HepG2 (cell line): ENCODE data around the gene TCN2. TPM values are rescaled to one million over a fixed set of nuclear protein-coding genes. Genes with fewer than 3 reads are reported as not detected.

ENCODE experiments used
- AHR ChIP-seq: IDR thresholded peaks from 2 replicates; pipeline ENCODE4 v1.6.1; 2018; ENCODE audit warnings: missing genetic modification reagents, missing compliant biosample characterization
- ATF7 ChIP-seq, 2 experiments: fragments of 450-650 bp in 1 of 2; sonication (generic) in 1 of 2; formaldehyde crosslinking in 1 of 2; IDR thresholded peaks; 2 replicates each; pipeline versions ENCODE4 v1.4.0 to v1.6.1; 2016 to 2020; ENCODE audit warnings: antibody characterized with exemption in 1 of 2, mild to moderate bottlenecking in 1 of 2, missing genetic modification reagents in 1 of 2
- CENPT ChIP-seq: sonication (generic); formaldehyde crosslinking; IDR thresholded peaks from 2 replicates; pipeline ENCODE4 v1.8.0; 2022; ENCODE audit warnings: low read depth, mild to moderate bottlenecking, moderate library complexity, missing genetic modification reagents
- CREB3 ChIP-seq: sonication (generic); formaldehyde crosslinking; IDR thresholded peaks from 2 replicates; pipeline ENCODE4 v1.5.0; 2020; ENCODE audit warnings: missing genetic modification reagents
- CTCF ChIP-seq: sonication (generic); formaldehyde crosslinking; IDR thresholded peaks from 2 replicates; pipeline ENCODE4 v1.5.0; 2020; ENCODE audit warnings: mild to moderate bottlenecking, missing genetic modification reagents, moderate library complexity
- DPF2 ChIP-seq: sonication (generic); formaldehyde crosslinking; IDR thresholded peaks from 2 replicates; pipeline ENCODE4 v1.4.0; 2020; ENCODE audit warnings: mild to moderate bottlenecking, low read depth, missing genetic modification reagents, borderline replicate concordance
- HNRNPL ChIP-seq: fragments of 200-400 bp; formaldehyde crosslinking; IDR thresholded peaks from 2 replicates; pipeline ENCODE4 v1.6.1; 2017; ENCODE audit warnings: mild to moderate bottlenecking, low read depth, low read length
- MTA1 ChIP-seq: sonication (generic); formaldehyde crosslinking; IDR thresholded peaks from 2 replicates; pipeline ENCODE4 v1.4.0; 2020; ENCODE audit warnings: missing genetic modification reagents, mild to moderate bottlenecking, borderline replicate concordance
- WIZ ChIP-seq: sonication (generic); formaldehyde crosslinking; IDR thresholded peaks from 2 replicates; pipeline ENCODE4 v1.5.1; 2020; ENCODE audit warnings: mild to moderate bottlenecking, missing genetic modification reagents
- ZBTB26 ChIP-seq: IDR thresholded peaks from 2 replicates; pipeline ENCODE4 v1.6.1; 2016; ENCODE audit warnings: missing compliant biosample characterization, missing genetic modification reagents, borderline replicate concordance
- ZNF142 ChIP-seq: sonication (generic); formaldehyde crosslinking; IDR thresholded peaks from 2 replicates; pipeline ENCODE4 v1.4.0; 2020; ENCODE audit warnings: missing genetic modification reagents
- ZNF296 ChIP-seq: sonication (generic); formaldehyde crosslinking; conservative IDR thresholded peaks from 2 replicates; pipeline ENCODE4 v1.5.0; 2020; ENCODE audit warnings: mild to moderate bottlenecking, missing genetic modification reagents
- ZNF30 ChIP-seq: sonication (generic); formaldehyde crosslinking; IDR thresholded peaks from 2 replicates; pipeline ENCODE4 v1.5.0; 2020; ENCODE audit warnings: mild to moderate bottlenecking, missing genetic modification reagents
- ZNF816 ChIP-seq: sonication (generic); formaldehyde crosslinking; IDR thresholded peaks from 2 replicates; pipeline ENCODE4 v1.8.0; 2022; ENCODE audit warnings: missing genetic modification reagents, mild to moderate bottlenecking, borderline replicate concordance
- polyA plus RNA-seq, 8 experiments: library from polyadenylated mRNA; depleted of rRNA in 3 of 8; stranded (reverse) in 7 of 8; unstranded in 1 of 8; fragments of >200 nt; fragmentation: Illumina TruSeq in 4 of 8; extraction: Trizol in 4 of 8; gene quantifications; 2 replicates each; pipeline versions ENCODE4 v1.2.1 to v1.2.3, GENCODE V29; 2011 to 2016; ENCODE audit warnings: low read depth in 4 of 8, missing spikeins in 1 of 8, mixed read lengths in 1 of 8; ENCODE audit not compliant: insufficient read depth in 1 of 8
- total RNA-seq, 5 experiments: library from RNA; depleted of rRNA; stranded (reverse); fragments of >200 nt; fragmentation: Illumina TruSeq; extraction: Trizol; gene quantifications; 2 replicates each; pipeline ENCODE4 v1.2.3, GENCODE V29; 2016; ENCODE audit warnings: low read depth in 1 of 5

The TCN2 gene
- total and polyA plus RNA-seq, 2 of the 13 experiments (the other 11 are each of a cell fraction or from before 2014, with no cell fraction given), result 0.29 to 0.31 TPM

GRCh38 chr22:30636226-30637077 lies 29.5 kb downstream of the TCN2 start (continued):
- TF ChIP-seq ZBTB26 (CRISPR knock-in tag) (no peak), HNRNPL (peak; percentile 85), DPF2 (CRISPR knock-in tag) (no peak), ZNF816 (no peak), ZNF142 (no peak), WIZ (no peak), ZNF30 (CRISPR knock-in tag) (no peak), ZNF296 (no peak), ATF7 (IDR thresholded peaks at IDR 0.05) (no peak), ATF7 (CRISPR knock-in tag; IDR thresholded peaks at IDR 0.05) (0 out of 2 replicates have a peak, but pooled peaks have one; percentile 26), MTA1 (CRISPR knock-in tag) (0 out of 2 replicates have a peak, but pooled peaks have one; percentile 10), CREB3 (CRISPR knock-in tag) (no peak), CENPT (CRISPR knock-in tag) (no peak), AHR (CRISPR knock-in tag) (no peak), CTCF (CRISPR knock-in tag) (0 out of 2 replicates have a peak, but pooled peaks have one; percentile 3)
